Loucy (cell line): Measurements from ENCODE around the gene SEMA5A.

Experiments used
- H2AFZ ChIP-seq: fragments of 200-600 bp; sonication (generic); 2 replicates; pipeline ENCODE4 v1.6.0; 2016; ENCODE audit warnings: antibody characterized with exemption, mild to moderate bottlenecking, low read length, moderate library complexity
- H3F3A ChIP-seq: fragments of 200-600 bp; 2 replicates; pipeline ENCODE4 v1.6.0; 2016; ENCODE audit warnings: antibody characterized with exemption, low read depth, mild to moderate bottlenecking
- H3K27me3 ChIP-seq: fragments of 200-600 bp; sonication (generic); 2 replicates; pipeline ENCODE4 v1.6.1; 2014; ENCODE audit warnings: low read length, mild to moderate bottlenecking; ENCODE audit not compliant: insufficient read depth, poor library complexity, severe bottlenecking
- H3K36me3 ChIP-seq: fragments of 200-600 bp; sonication (generic); 2 replicates; pipeline ENCODE4 v1.6.1; 2016; ENCODE audit warnings: low read length; ENCODE audit not compliant: insufficient read depth
- H3K4me1 ChIP-seq: fragments of 200-600 bp; sonication (generic); 2 replicates; pipeline ENCODE4 v1.5.1; 2014; ENCODE audit warnings: low read length, mild to moderate bottlenecking; ENCODE audit not compliant: insufficient read depth, poor library complexity, severe bottlenecking
- H3K4me2 ChIP-seq: fragments of 200-600 bp; sonication (generic); 2 replicates; pipeline ENCODE4 v1.6.0; 2014; ENCODE audit warnings: antibody characterized with exemption, low read length, low read depth, mild to moderate bottlenecking; ENCODE audit not compliant: poor library complexity, severe bottlenecking
- H3K4me3 ChIP-seq: fragments of 200-600 bp; sonication (generic); 2 replicates; pipeline ENCODE4 v1.5.1; 2014; ENCODE audit warnings: low read length, mild to moderate bottlenecking, mixed read lengths; ENCODE audit not compliant: poor library complexity, severe bottlenecking
- H3K79me2 ChIP-seq: fragments of 200-600 bp; sonication (generic); 2 replicates; pipeline ENCODE4 v1.6.1; 2014; ENCODE audit warnings: low read length; ENCODE audit not compliant: insufficient read depth
- H3K9ac ChIP-seq: fragments of 200-600 bp; sonication (generic); 2 replicates; pipeline ENCODE4 v1.6.0; 2014; ENCODE audit warnings: mild to moderate bottlenecking, low read depth, low read length, moderate library complexity; ENCODE audit not compliant: poor library complexity, severe bottlenecking
- H3K9me2 ChIP-seq: fragments of 200-600 bp; sonication (generic); replicated peaks from 2 replicates; pipeline ENCODE4 v1.6.1; 2016; ENCODE audit warnings: low read depth, low read length, mixed read lengths
- H3K9me3 ChIP-seq: fragments of 200-600 bp; sonication (generic); 2 replicates; pipeline ENCODE4 v1.6.1; 2014; ENCODE audit warnings: mild to moderate bottlenecking, antibody characterized with exemption, low read length, low read depth; ENCODE audit not compliant: insufficient read depth
- H4K20me1 ChIP-seq: fragments of 200-600 bp; sonication (generic); 2 replicates; pipeline ENCODE4 v1.6.0; 2014; ENCODE audit warnings: antibody characterized with exemption, low read length, mild to moderate bottlenecking; ENCODE audit not compliant: insufficient read depth, poor library complexity, severe bottlenecking
- EZH2phosphoT487 ChIP-seq: fragments of 200-600 bp; IDR thresholded peaks from 2 replicates; pipeline ENCODE4 v1.6.1; 2018; ENCODE audit warnings: antibody characterized with exemption, mild to moderate bottlenecking, moderate library complexity, borderline replicate concordance
- TF ChIP-seq, protein P1 (sequence below): fragments of 200-600 bp; sonication (generic); conservative IDR thresholded peaks from 2 replicates; pipeline ENCODE4 v1.5.1; 2014; ENCODE audit warnings: mild to moderate bottlenecking, antibody characterized with exemption, low read length

Gene SEMA5A

DNA sequence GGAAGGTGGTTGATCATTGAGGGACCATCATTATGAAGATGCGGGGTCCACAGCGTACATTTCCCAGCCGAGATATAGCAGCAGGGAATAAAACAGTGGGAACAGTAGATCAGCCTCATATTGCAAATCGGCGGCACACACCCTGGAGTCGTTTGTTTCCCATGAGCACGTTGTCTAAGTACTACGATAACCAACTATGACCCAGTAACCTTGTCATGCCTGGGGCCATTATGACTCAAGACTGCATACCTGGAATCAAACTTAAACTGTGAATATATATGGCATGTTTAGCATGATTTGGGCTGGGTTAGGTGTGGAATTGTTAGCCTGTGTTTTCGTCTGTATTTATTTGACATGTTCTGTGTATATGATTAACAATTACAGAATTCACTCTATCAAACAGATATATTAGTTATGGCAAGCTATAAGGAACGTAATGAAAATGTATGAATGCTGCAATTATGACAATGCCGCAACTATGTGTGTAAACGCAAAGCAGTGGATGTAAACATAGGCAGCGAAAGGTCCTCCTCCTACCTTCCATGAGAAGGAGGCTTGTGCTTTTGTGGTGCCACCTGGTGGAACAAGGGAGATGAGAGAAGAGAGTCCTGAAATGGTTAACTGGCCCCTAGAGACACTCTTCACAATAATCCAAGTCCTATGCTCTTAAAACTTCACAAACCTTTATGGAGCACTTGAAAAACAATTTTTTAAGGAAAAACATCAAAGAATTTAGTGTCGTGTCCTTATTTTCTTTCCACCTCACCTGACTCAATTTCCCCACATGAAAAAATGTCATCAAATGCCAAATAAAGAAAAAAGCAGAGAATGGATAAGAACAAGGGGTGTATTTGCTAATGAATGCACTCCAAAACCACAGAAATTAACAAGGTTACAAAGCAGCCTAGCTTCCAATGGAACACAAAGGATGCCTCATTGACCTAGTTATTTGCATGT is 47.1 kb downstream of the SEMA5A start:
- no peaks in the 10 kb centered on the region for H3K9me2 ChIP-seq
- no peak overlapping the region for H3K9ac ChIP-seq
- no peaks in the 10 kb centered on the region for H4K20me1 ChIP-seq
- no peak overlapping the region for H3K4me2 ChIP-seq
- H3K4me1 ChIP-seq = no peaks in the 10 kb centered on the region
- no peaks in the 10 kb centered on the region for H3K79me2 ChIP-seq
- no peaks in the 10 kb centered on the region for H3K9me3 ChIP-seq
- no peaks in the 10 kb centered on the region for H3K27me3 ChIP-seq
- no peaks in the 10 kb centered on the region for H3F3A ChIP-seq
- H3K36me3 ChIP-seq = no peaks in the 10 kb centered on the region
- TF ChIP-seq, protein P1, sequence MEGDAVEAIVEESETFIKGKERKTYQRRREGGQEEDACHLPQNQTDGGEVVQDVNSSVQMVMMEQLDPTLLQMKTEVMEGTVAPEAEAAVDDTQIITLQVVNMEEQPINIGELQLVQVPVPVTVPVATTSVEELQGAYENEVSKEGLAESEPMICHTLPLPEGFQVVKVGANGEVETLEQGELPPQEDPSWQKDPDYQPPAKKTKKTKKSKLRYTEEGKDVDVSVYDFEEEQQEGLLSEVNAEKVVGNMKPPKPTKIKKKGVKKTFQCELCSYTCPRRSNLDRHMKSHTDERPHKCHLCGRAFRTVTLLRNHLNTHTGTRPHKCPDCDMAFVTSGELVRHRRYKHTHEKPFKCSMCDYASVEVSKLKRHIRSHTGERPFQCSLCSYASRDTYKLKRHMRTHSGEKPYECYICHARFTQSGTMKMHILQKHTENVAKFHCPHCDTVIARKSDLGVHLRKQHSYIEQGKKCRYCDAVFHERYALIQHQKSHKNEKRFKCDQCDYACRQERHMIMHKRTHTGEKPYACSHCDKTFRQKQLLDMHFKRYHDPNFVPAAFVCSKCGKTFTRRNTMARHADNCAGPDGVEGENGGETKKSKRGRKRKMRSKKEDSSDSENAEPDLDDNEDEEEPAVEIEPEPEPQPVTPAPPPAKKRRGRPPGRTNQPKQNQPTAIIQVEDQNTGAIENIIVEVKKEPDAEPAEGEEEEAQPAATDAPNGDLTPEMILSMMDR = peak; percentile 59
- no peak for TF ChIP-seq EZH2phosphoT487
- H3K4me3 ChIP-seq = no peak overlapping the region
- H2AFZ ChIP-seq = no peak overlapping the region

DNA sequence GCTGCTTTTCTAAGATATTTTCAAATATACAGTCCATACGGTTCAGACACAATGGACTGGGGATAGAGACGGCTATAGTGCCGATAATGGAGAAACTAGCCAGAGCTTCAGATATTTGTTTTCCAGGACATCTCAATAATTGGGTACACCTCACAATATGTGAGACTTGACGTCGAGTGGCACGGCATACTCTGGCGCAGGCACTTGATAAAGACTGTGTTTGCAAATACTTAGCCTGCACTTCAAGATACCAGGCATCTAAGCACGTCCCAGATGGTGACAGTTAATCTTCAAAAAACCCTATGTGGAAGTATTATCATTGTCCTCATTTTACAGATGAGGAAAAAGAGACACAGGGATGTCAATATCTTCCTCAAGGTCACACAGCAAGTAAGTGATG is 48.5 kb downstream of the SEMA5A start:
- Histone ChIP-seq H3K4me2 (no peak overlapping the region), H3K4me3 (no peak overlapping the region), H3K36me3 (no peaks in the 10 kb centered on the region), H3K4me1 (no peaks in the 10 kb centered on the region), H3K9ac (no peak overlapping the region), H2AFZ (no peak overlapping the region), H3K9me3 (no peaks in the 10 kb centered on the region), H3K9me2 (no peaks in the 10 kb centered on the region), H3F3A (no peaks in the 10 kb centered on the region), H3K27me3 (no peaks in the 10 kb centered on the region), H4K20me1 (no peaks in the 10 kb centered on the region), H3K79me2 (no peaks in the 10 kb centered on the region)
- no peak for TF ChIP-seq EZH2phosphoT487
- TF ChIP-seq, protein P1 = no peak

GRCh38 chr5:9496801-9497200 is 49.1 kb downstream of the SEMA5A start:
- Histone ChIP-seq H3K9me3 (no peaks in the 10 kb centered on the region), H2AFZ (no peak overlapping the region), H3F3A (no peaks in the 10 kb centered on the region), H3K79me2 (no peaks in the 10 kb centered on the region), H4K20me1 (no peaks in the 10 kb centered on the region), H3K4me1 (no peaks in the 10 kb centered on the region), H3K36me3 (no peaks in the 10 kb centered on the region), H3K9ac (no peak overlapping the region), H3K4me2 (no peak overlapping the region), H3K27me3 (no peaks in the 10 kb centered on the region), H3K4me3 (no peak overlapping the region), H3K9me2 (no peaks in the 10 kb centered on the region)
- TF ChIP-seq, protein P1 = no peak
- TF ChIP-seq EZH2phosphoT487 = no peak
